ENCODE results near the gene RPLP1. TPM values are rescaled to one million over a fixed set of nuclear protein-coding genes. Genes with fewer than 3 reads are reported as not detected.

Gene RPLP1
- total and polyA plus RNA-seq, 9 of the 15 experiments (the other 6 are each of a cell fraction or from before 2014, with no cell fraction given): 76.3 to 3,053 (median 847) TPM

- peak; percentile 91; the same call in 1 of the 2 replicates for TF ChIP-seq E2F1 (CRISPR knock-in tag; IDR thresholded peaks at IDR 0.05)
Observed at GRCh38 chr15:69413822-69414700, 38.6 kb upstream of the RPLP1 start, which contains the start of gene KIF23 (continued).

GRCh38 chr15:69414701-69415167 lies 37.9 kb upstream of the RPLP1 start:
- peak overlapping the region; percentile 89 to 94 for H3K9ac ChIP-seq (ENCODE audit: insufficient read depth in 1 of 2, low read depth in 2 of 2, low read length in 2 of 2)
- no peaks in the 10 kb centered on the region for H3K27me3 ChIP-seq (ENCODE audit: control insufficient read depth in 2 of 2, insufficient read depth in 2 of 2, low read length in 2 of 2)
- peak overlapping the region; percentile 78 for H3K4me3 ChIP-seq
- H3K9me1 ChIP-seq (ENCODE audit: control insufficient read depth, insufficient read depth, low read length): no peaks in the 10 kb centered on the region
- FAIRE-seq (peak; percentile 67), DNase-seq (ENCODE audit: extremely low read depth in 1 of 4, low spot score in 3 of 4) (peak; percentile 57 to 67 (median 60)), ATAC-seq (peak; percentile 80)
- H3K27ac ChIP-seq (ENCODE audit: extremely low read depth, low read depth, low read length): peak overlapping the region; percentile 91
- peaks cover 0 to 9% of the 10 kb centered on the region in 2 experiments; a peak in 2 of 5 replicates for H3K4me1 ChIP-seq (replicated peaks in 1 of 2; ENCODE audit: control insufficient read depth in 2 of 2, insufficient read depth in 2 of 2, low read length in 2 of 2)
- in situ Hi-C loops (cut with MboI): no loop called here
- H4K20me1 ChIP-seq (replicated peaks; ENCODE audit: control insufficient read depth, insufficient read depth, low read length): no peaks in the 10 kb centered on the region
- intact Hi-C loops (cut with micrococcal nuclease): loop anchor here (2.0 to 5.0 kb wide), 2 partner anchors 38 to 48 kb away; partner anchors contain the start of gene RPLP1
- H2AFZ ChIP-seq (ENCODE audit: low read depth, low read length): peak overlapping the region; percentile 92; the same call in 1 of the 2 replicates
- peak overlapping the region; percentile 81 for H3K4me2 ChIP-seq (ENCODE audit: insufficient read depth, low read length)
- ChIA-PET POLR2A (interaction anchor here (0.6 to 4.1 kb wide), 7 partner anchors 9 to 177 kb away, joined by 3 to 30 read pairs (median 4); partner anchors contain the start of gene RPLP1), CTCF (ENCODE audit: low intra/inter-chr PET ratio) (no interaction called here)
- BruUV-seq (replicated peaks): no TSS peak
- H3K9me3 ChIP-seq (replicated peaks; ENCODE audit: control insufficient read depth, insufficient read depth, low read depth, low read length): no peaks in the 10 kb centered on the region
- H3K79me2 ChIP-seq (ENCODE audit: control insufficient read depth, insufficient read depth, low read length): peaks cover 51% of the 10 kb centered on the region
- under 1% methylated on average over 28 of the region's 29 CpGs for WGBS (ENCODE audit: insufficient coverage, low coverage, missing lambda C conversion rate)
- peaks cover 35% of the 10 kb centered on the region for H3K36me3 ChIP-seq (ENCODE audit: control insufficient read depth, insufficient read depth, low read length)
- no peak for TF ChIP-seq ATF1 (CRISPR knock-in tag; IDR thresholded peaks at IDR 0.05)
- TF ChIP-seq ATF1 (tag; IDR thresholded peaks at IDR 0.05): no peak
- no peak for TF ChIP-seq ZNF592 (IDR thresholded peaks at IDR 0.05)
- peak; percentile 14 for TF ChIP-seq PCBP1 (IDR thresholded peaks at IDR 0.05; ENCODE audit: low read depth, low read length, poor library complexity, severe bottlenecking)
- TF ChIP-seq MLLT1 (IDR thresholded peaks at IDR 0.05): peak in 1 of 2 experiments; percentile 56; a peak in 1 of 4 replicates
- TF ChIP-seq TEAD1 (CRISPR knock-in tag; IDR thresholded peaks at IDR 0.05): peak; percentile 27 to 62; a peak in 2 of 4 replicates
- TF ChIP-seq KDM2B (CRISPR knock-in tag; IDR thresholded peaks at IDR 0.05): no peak
- no peak for TF ChIP-seq FOXK1 (CRISPR knock-in tag; IDR thresholded peaks at IDR 0.05; ENCODE audit: borderline replicate concordance)

All from K562 (cell line).